H9 (cell line): ENCODE results near the gene ATG9B. TPM values are rescaled to one million over a fixed set of nuclear protein-coding genes. Genes with fewer than 3 reads are reported as not detected.
A peak's percentile ranks its signal among the peaks of the same experiment; 100 is the strongest.

Source experiments
- DNase-seq: peaks from one replicate; pipeline ENCODE4 v3.0.0-alpha.2; 2017
- H2AFZ ChIP-seq: one replicate; pipeline ENCODE4 v1.6.1; 2013; ENCODE audit warnings: mild to moderate bottlenecking, low read length, control low read depth, moderate library complexity
- H2AK5ac ChIP-seq: 2 replicates; pipeline ENCODE4 v1.6.1; 2013; ENCODE audit warnings: low read length, control low read depth, mixed read lengths; ENCODE audit not compliant: insufficient read length
- H2BK120ac ChIP-seq: one replicate; pipeline ENCODE4 v1.6.1; 2013; ENCODE audit warnings: low read depth, mild to moderate bottlenecking, low read length, control low read depth, inconsistent platforms; ENCODE audit not compliant: poor library complexity, severe bottlenecking
- H2BK12ac ChIP-seq: 2 replicates; pipeline ENCODE4 v1.6.1; 2013; ENCODE audit warnings: low read length, control low read depth, mixed read lengths, low read depth; ENCODE audit not compliant: insufficient read length
- H2BK15ac ChIP-seq: 2 replicates; pipeline ENCODE4 v1.6.1; 2013; ENCODE audit warnings: low read depth, low read length, control low read depth
- H2BK20ac ChIP-seq: one replicate; pipeline ENCODE4 v1.6.1; 2013; ENCODE audit warnings: low read depth, mild to moderate bottlenecking, low read length, control low read depth, inconsistent platforms; ENCODE audit not compliant: poor library complexity, severe bottlenecking
- H2BK5ac ChIP-seq: 2 replicates; pipeline ENCODE4 v1.6.1; 2013; ENCODE audit warnings: low read length, control low read depth, mixed read lengths; ENCODE audit not compliant: insufficient read length
- H3K14ac ChIP-seq: 2 replicates; pipeline ENCODE4 v1.6.1; 2013; ENCODE audit warnings: low read length, control low read depth; ENCODE audit not compliant: insufficient read depth
- H3K18ac ChIP-seq: 2 replicates; pipeline ENCODE4 v1.6.1; 2013; ENCODE audit warnings: low read depth, mild to moderate bottlenecking, mixed read lengths, low read length, control low read depth; ENCODE audit not compliant: insufficient read length
- H3K23ac ChIP-seq: 2 replicates; pipeline ENCODE4 v1.6.1; 2013; ENCODE audit warnings: low read length, control low read depth, mixed read lengths, low read depth; ENCODE audit not compliant: insufficient read length
- H3K23me2 ChIP-seq: 2 replicates; pipeline ENCODE4 v1.6.1; 2013; ENCODE audit warnings: low read depth, mild to moderate bottlenecking, mixed read lengths, low read length, control low read depth; ENCODE audit not compliant: insufficient read length, poor library complexity, severe bottlenecking
- H3K27ac ChIP-seq: 2 replicates; pipeline ENCODE4 v1.5.1; 2013; ENCODE audit warnings: low read length, control low read depth, mixed read lengths, low read depth; ENCODE audit not compliant: insufficient read length
- H3K27me3 ChIP-seq: 2 replicates; pipeline ENCODE4 v1.6.1; 2013; ENCODE audit warnings: low read length, control low read depth, inconsistent platforms; ENCODE audit not compliant: insufficient read depth
- H3K4ac ChIP-seq: 2 replicates; pipeline ENCODE4 v1.6.1; 2013; ENCODE audit warnings: low read depth, mild to moderate bottlenecking, control low read depth, inconsistent platforms, low read length, moderate library complexity
- H3K4me1 ChIP-seq: 2 replicates; pipeline ENCODE4 v1.6.1; 2013; ENCODE audit warnings: low read length, control low read depth, inconsistent platforms; ENCODE audit not compliant: insufficient read depth
- H3K4me2 ChIP-seq: 2 replicates; pipeline ENCODE4 v1.6.1; 2013; ENCODE audit warnings: low read length, control low read depth, mixed read lengths; ENCODE audit not compliant: insufficient read length, insufficient read depth
- H3K56ac ChIP-seq: 2 replicates; pipeline ENCODE4 v1.6.1; 2013; ENCODE audit warnings: low read depth, mild to moderate bottlenecking, mixed read lengths, low read length, control low read depth; ENCODE audit not compliant: insufficient read length
- H3K79me1 ChIP-seq: 2 replicates; pipeline ENCODE4 v1.6.1; 2013; ENCODE audit warnings: low read depth, mild to moderate bottlenecking, moderate library complexity, low read length, control low read depth, inconsistent platforms; ENCODE audit not compliant: insufficient read depth, poor library complexity, severe bottlenecking
- H3K79me2 ChIP-seq: 2 replicates; pipeline ENCODE4 v1.6.1; 2013; ENCODE audit warnings: low read length, control low read depth, inconsistent platforms; ENCODE audit not compliant: insufficient read depth
- H3K9ac ChIP-seq: 2 replicates; pipeline ENCODE4 v1.6.1; 2013; ENCODE audit warnings: low read length, control low read depth, mixed read lengths; ENCODE audit not compliant: insufficient read length; ENCODE audit errors: extremely low read depth
- H3K9me3 ChIP-seq: one replicate; pipeline ENCODE4 v1.6.1; 2013; ENCODE audit warnings: low read depth, low read length, inconsistent platforms; ENCODE audit not compliant: control insufficient read depth
- H3T11ph ChIP-seq: one replicate; pipeline ENCODE4 v1.6.1; 2013; ENCODE audit warnings: mild to moderate bottlenecking, low read length, control low read depth, inconsistent platforms
- H4K20me1 ChIP-seq: one replicate; pipeline ENCODE4 v1.6.1; 2013; ENCODE audit not compliant: control insufficient read depth, insufficient read length, insufficient read depth
- H4K5ac ChIP-seq: 2 replicates; pipeline ENCODE4 v1.6.1; 2013; ENCODE audit warnings: low read depth, mild to moderate bottlenecking, mixed read lengths, low read length, control low read depth; ENCODE audit not compliant: insufficient read length
- H4K8ac ChIP-seq: replicated peaks from 2 replicates; pipeline ENCODE4 v1.6.1; 2013; ENCODE audit warnings: low read length, control low read depth, mixed read lengths, low read depth; ENCODE audit not compliant: insufficient read length
- H4K91ac ChIP-seq: 2 replicates; pipeline ENCODE4 v1.6.1; 2013; ENCODE audit warnings: low read depth, mild to moderate bottlenecking, moderate library complexity, mixed read lengths, low read length, control low read depth; ENCODE audit not compliant: insufficient read length
- H3K27ac Mint-ChIP-seq, 3 experiments: 2 replicates in 2 of 3; 3 replicates in 1 of 3; pipeline ENCODE4 v1.8.0; 2020 to 2021; ENCODE audit warnings: mixed read lengths in 3 of 3, mild to moderate bottlenecking in 1 of 3, moderate library complexity in 1 of 3
- H3K27me3 Mint-ChIP-seq: 2 replicates; pipeline ENCODE4 v1.8.0; 2021; ENCODE audit warnings: low read depth, mild to moderate bottlenecking, moderate library complexity, mixed read lengths
- H3K36me3 Mint-ChIP-seq, 3 experiments: 2 replicates in 2 of 3; 3 replicates in 1 of 3; pipeline ENCODE4 v1.8.0; 2020 to 2021; ENCODE audit warnings: low read depth in 3 of 3, mixed read lengths in 3 of 3; ENCODE audit not compliant: insufficient read depth in 1 of 3
- H3K4me1 Mint-ChIP-seq, 2 experiments: 2 replicates each; pipeline ENCODE4 v1.8.0; 2020; ENCODE audit warnings: mixed read lengths in 2 of 2
- H3K4me3 Mint-ChIP-seq, 2 experiments: 2 replicates in 1 of 2; 3 replicates in 1 of 2; pipeline ENCODE4 v1.8.0; 2020 to 2021; ENCODE audit warnings: mild to moderate bottlenecking in 2 of 2, mixed read lengths in 2 of 2, moderate library complexity in 1 of 2
- H3K9me3 Mint-ChIP-seq, 2 experiments: 2 replicates in 1 of 2; 3 replicates in 1 of 2; pipeline ENCODE4 v1.8.0; 2020; ENCODE audit warnings: mild to moderate bottlenecking in 2 of 2, mixed read lengths in 2 of 2, moderate library complexity in 1 of 2
- WGBS: extraction: QIAGEN DNeasy Blood & Tissue Kit; methylation state at CpG from one replicate; pipeline ENCODE4 v1.1.7; 2013; ENCODE audit warnings: missing lambda C conversion rate, low lambda C conversion rate, mixed read lengths; ENCODE audit not compliant: insufficient read length; ENCODE audit errors: extremely low coverage; 5-methylcytosine and 5-hydroxymethylcytosine counted together
- total RNA-seq: library from RNA; stranded (reverse); gene quantifications from 2 replicates; pipeline ENCODE4 v1.2.1, GENCODE V29; 2021
- TF ChIP-seq, protein P1 (sequence below): fragments of 200-600 bp; sonication (generic); conservative IDR thresholded peaks from 3 replicates; pipeline ENCODE4 v1.8.0; 2021; ENCODE audit warnings: antibody characterized with exemption, mild to moderate bottlenecking

ATG9B gene
- total RNA-seq, 1 experiment from 2014 or later: 1.5 TPM

- Histone ChIP-seq H4K8ac (no peak overlapping the region), H3K4me1 (peaks cover 4% of the 10 kb centered on the region; the same call in 1 of the 2 replicates), H3T11ph (no peak overlapping the region), H3K79me2 (no peaks in the 10 kb centered on the region), H2AFZ (no peak overlapping the region), H3K4me2 (peak overlapping the region; percentile 25), H3K27ac (no peak overlapping the region), H2BK120ac (no peak overlapping the region), H4K20me1 (no peaks in the 10 kb centered on the region), H2BK20ac (no peak overlapping the region), H3K79me1 (no peaks in the 10 kb centered on the region), H3K14ac (peak overlapping the region; percentile 80), H4K5ac (no peak overlapping the region), H3K4ac (no peak overlapping the region), H3K18ac (peak overlapping the region; percentile 60), H4K91ac (no peak overlapping the region), H3K27me3 (no peaks in the 10 kb centered on the region; the same call in 1 of the 2 replicates), H3K23me2 (peaks cover 4% of the 10 kb centered on the region), H2BK12ac (no peak overlapping the region), H2AK5ac (no peak overlapping the region), H2BK5ac (no peak overlapping the region), H3K9ac (no peak overlapping the region), H2BK15ac (no peak overlapping the region), H3K56ac (no peak overlapping the region), H3K9me3 (no peaks in the 10 kb centered on the region), H3K23ac (no peak overlapping the region)
- Mint-ChIP-seq H3K9me3 (no peaks in the 10 kb centered on the region; a peak in 1 of 5 replicates), H3K27me3 (peaks cover 55% of the 10 kb centered on the region), H3K36me3 (peaks cover 4 to 6% (median 6%) of the 10 kb centered on the region in 3 experiments; a peak in 6 of 7 replicates), H3K4me1 (peaks cover 23 to 53% of the 10 kb centered on the region in 2 experiments), H3K27ac (no peak overlapping the region; a peak in 1 of 7 replicates), H3K4me3 (peak overlapping the region; percentile 33 to 74)
- TF ChIP-seq, protein P1, sequence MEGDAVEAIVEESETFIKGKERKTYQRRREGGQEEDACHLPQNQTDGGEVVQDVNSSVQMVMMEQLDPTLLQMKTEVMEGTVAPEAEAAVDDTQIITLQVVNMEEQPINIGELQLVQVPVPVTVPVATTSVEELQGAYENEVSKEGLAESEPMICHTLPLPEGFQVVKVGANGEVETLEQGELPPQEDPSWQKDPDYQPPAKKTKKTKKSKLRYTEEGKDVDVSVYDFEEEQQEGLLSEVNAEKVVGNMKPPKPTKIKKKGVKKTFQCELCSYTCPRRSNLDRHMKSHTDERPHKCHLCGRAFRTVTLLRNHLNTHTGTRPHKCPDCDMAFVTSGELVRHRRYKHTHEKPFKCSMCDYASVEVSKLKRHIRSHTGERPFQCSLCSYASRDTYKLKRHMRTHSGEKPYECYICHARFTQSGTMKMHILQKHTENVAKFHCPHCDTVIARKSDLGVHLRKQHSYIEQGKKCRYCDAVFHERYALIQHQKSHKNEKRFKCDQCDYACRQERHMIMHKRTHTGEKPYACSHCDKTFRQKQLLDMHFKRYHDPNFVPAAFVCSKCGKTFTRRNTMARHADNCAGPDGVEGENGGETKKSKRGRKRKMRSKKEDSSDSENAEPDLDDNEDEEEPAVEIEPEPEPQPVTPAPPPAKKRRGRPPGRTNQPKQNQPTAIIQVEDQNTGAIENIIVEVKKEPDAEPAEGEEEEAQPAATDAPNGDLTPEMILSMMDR: peak; percentile 74
- peak; percentile 76 for DNase-seq
- no CpG with 5 or more reads among the region's 23 CpGs for WGBS
Observed at GRCh38 chr7:151012911-151013347, 11.4 kb downstream of the ATG9B start.
